ENCODE results near the gene BGN.
A peak's percentile ranks its signal among the peaks of the same experiment; 100 is the strongest.

The BGN gene

GRCh38 chrX:153537526-153538295 is 42.9 kb downstream of the BGN start:
- DNase-seq, result no peak

GRCh38 chrX:153538424-153538823 is 43.6 kb downstream of the BGN start:
- no peak for DNase-seq

GRCh38 chrX:153539171-153539978 is 44.6 kb downstream of the BGN start:
- DNase-seq, result peak; percentile 72 to 80

- no peak for DNase-seq
These were observed 45.2 kb downstream of the BGN start for GRCh38 chrX:153539979-153540358.

- no peak for DNase-seq
These were observed 49.9 kb downstream of the BGN start for GRCh38 chrX:153544727-153545126.

- no peak for DNase-seq
These were observed 51.6 kb downstream of the BGN start for GRCh38 chrX:153546386-153546785.

- no peak for DNase-seq
These were observed 52.4 kb downstream of the BGN start for GRCh38 chrX:153547195-153547594.

GRCh38 chrX:153549231-153549630 is 54.5 kb downstream of the BGN start:
- DNase-seq, result no peak

- no peak for DNase-seq
These were observed 55.0 kb downstream of the BGN start for GRCh38 chrX:153549807-153550206.

- no peak for DNase-seq
These were observed 56.4 kb downstream of the BGN start for GRCh38 chrX:153551135-153551534.

GRCh38 chrX:153554519-153555167 is 59.9 kb downstream of the BGN start:
- peak; percentile 75 to 78 for DNase-seq

- DNase-seq, result no peak
These were observed 62.0 kb downstream of the BGN start for GRCh38 chrX:153556767-153557166.

GRCh38 chrX:153557618-153558355 is 63.0 kb downstream of the BGN start:
- no peak for DNase-seq

All from activated T-cell treated with anti-CD3 and anti-CD28 coated beads, Interleukin-2, amount 50 U/mL, for 48 hours (primary cell).